B cell (primary cell): ENCODE data around the gene SUGCT.

Experiments
- EZH2 ChIP-seq: IDR thresholded peaks from 2 replicates; pipeline ENCODE4 v1.6.1; 2012; ENCODE audit warnings: borderline replicate concordance, low read depth, mild to moderate bottlenecking, moderate library complexity, low read length; ENCODE audit not compliant: insufficient read depth, poor library complexity, severe bottlenecking
- TF ChIP-seq, protein P1 (sequence below): fragments of 200-600 bp; IDR thresholded peaks from one replicate; pipeline ENCODE4 v1.8.0; 2022; ENCODE audit warnings: antibody characterized with exemption, mild to moderate bottlenecking

- TF ChIP-seq, protein P1, sequence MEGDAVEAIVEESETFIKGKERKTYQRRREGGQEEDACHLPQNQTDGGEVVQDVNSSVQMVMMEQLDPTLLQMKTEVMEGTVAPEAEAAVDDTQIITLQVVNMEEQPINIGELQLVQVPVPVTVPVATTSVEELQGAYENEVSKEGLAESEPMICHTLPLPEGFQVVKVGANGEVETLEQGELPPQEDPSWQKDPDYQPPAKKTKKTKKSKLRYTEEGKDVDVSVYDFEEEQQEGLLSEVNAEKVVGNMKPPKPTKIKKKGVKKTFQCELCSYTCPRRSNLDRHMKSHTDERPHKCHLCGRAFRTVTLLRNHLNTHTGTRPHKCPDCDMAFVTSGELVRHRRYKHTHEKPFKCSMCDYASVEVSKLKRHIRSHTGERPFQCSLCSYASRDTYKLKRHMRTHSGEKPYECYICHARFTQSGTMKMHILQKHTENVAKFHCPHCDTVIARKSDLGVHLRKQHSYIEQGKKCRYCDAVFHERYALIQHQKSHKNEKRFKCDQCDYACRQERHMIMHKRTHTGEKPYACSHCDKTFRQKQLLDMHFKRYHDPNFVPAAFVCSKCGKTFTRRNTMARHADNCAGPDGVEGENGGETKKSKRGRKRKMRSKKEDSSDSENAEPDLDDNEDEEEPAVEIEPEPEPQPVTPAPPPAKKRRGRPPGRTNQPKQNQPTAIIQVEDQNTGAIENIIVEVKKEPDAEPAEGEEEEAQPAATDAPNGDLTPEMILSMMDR: no peak
- TF ChIP-seq EZH2: no peak
Observed at GRCh38 chr7:40716052-40716451, 581.2 kb downstream of the SUGCT start.
